HG03066 (cell line): ENCODE data around the gene SLF2.

Experiments used
- ATAC-seq: cut with Tn5 transposase; IDR thresholded peaks from one replicate; pipeline ENCODE4 v1.9.1; 2021; ENCODE audit warnings: low read depth; ENCODE audit not compliant: unreplicated experiment

Gene SLF2

DNA sequence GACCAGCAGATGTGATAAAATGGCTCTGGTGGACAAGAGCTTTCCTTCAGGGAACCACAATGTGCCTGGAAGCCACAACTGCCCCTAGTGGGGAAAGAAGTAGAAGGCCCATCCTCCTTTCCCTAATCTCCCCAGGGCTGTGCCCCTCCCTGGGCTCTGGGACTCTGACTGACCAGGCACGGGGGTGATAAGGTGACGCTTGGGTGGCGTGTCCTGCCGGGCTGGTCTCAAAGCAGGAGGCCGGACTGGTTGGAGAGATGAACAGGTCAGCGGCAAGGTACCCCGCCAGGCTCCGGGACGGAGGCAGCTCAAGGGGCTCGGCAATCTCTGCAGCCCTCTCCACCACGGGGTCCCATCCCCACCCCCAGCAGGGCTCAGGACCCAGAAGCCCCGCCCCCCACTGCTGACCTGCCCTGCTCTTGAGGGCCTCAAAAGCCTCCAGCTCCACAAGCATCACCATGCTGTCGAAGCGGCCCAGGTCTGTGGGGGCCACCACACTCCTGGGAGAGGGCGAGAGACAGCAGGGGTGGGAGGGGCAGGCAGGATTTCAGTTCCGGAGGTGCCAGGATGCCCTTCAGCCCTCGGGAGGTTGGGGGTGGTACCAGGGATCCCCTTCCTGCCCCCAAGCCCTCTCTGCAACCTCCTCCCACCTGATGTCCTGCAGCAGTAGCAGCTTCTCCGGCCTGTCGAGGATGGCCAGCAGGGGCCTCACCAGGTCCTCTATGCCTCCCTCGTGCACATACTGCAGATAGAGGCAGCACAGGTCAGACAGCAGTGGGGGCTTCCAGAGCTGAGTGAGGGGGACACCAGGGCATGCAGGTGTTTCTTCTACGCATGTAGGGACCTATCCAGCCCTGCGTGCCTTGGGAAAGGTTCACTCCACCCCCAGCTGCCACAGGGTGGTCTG, 99.0 kb downstream of the SLF2 start:
- no peak for ATAC-seq

DNA sequence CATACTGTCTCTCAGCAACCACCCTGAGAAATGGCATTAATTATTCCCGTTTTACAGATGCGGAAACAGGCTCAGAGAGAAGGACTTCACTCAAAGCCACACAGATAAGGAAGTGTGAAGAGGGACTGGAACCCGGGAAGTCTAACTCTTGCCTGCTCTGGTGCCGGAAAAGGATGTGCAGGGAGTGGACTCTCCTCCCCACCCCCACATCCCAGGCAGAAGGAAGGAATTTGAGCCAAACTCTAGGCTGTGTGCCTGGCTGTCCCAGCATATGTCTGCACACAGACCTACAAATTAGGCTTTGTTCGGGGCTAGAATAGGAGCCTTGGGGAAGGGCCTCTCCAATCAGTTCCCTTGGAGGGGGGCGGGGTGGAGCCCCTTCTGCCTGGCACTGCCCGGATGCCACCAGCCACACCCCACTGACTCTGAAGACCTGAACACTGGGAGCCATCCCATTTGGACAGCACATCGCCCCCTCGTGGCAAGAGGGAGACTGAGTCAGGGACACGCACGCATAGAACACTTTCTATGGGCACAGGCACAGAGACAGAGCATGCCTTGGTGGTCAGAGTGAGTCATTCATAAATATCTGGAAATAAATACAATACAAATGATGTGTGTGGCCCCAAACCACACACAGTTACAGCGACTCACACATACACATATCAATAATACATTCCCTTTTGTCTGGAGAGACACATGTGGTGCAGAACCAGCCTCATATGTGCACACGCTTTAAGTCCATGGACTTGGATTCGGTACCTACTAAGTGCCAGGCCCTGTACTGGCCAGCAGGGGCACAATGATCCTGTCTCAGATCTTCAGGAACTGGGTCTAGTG, 100.0 kb downstream of the SLF2 start:
- ATAC-seq, result peak; percentile 66

DNA sequence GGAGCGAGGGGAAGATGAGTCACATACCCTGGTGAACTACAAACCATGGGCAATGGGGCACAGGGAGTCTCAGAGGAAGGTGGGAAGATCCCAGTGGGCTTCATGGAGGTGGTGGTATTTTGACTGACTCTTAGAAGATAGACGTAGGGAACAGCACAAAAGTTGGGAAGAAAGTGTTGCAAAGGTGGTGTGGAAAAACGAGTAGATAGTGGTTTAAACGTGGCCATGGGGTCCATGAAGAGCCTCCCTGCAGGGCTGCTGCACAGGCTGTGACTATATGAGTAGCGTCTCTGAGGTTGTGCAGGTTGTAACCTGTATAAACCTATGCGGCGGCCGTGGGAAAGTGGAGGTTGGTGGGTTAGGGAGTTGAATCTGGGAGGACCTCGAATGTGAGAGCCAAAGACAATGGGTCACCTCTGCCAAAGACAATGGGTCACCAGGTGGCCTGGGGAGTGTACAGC, 100.6 kb downstream of the SLF2 start:
- no peak for ATAC-seq

DNA sequence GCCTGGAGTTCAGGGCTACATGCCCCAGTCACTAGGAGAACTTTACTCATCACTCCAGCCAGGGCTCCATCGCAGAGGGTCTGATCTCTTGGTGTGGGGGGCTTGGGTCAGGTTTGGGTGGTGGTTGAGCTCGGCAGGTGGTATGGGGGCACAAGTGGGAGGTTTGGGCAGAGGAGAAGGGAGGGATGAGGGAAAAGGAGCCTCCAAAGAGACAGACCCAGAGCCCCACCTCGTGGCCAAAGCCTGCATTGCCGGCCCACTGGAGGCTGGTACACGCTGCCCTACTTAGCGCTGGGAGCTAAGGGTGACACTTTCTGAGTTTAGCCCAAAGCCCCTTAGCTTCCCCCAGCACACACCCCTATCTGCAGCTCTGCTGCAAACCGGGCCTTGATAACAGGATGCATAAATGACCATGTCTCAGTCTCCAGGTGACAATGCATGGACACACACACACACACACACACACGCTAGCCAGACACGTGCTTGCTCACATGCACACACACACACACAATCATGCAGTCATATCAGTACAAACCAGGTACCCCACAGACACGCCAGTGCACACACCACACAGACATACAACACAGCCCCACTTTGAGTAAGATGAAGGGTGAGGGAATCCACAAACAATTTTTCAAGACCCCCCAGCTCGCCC, 101.6 kb downstream of the SLF2 start:
- no peak for ATAC-seq
